Activated naive CD4-positive, alpha-beta T cell treated with anti-CD3 and anti-CD28 coated beads, Interleukin-2, amount 10 ng/mL, durations not matched to agents 7 days and 5 days (primary cell): ENCODE results near the gene CALML3.

ENCODE experiments used
- CTCF ChIA-PET: fragments of 350-600 bp; sonication (Branson Sonifier 250); formaldehyde crosslinking; loops from one replicate; lab custom pipeline; 2021; ENCODE audit warnings: antibody characterized with exemption; lab: Charles Lee
- DNase-seq: peaks from one replicate; pipeline ENCODE4 v3.0.0-alpha.2; 2020
- H3K27ac Mint-ChIP-seq: one replicate; pipeline ENCODE4 v1.8.0; 2021; ENCODE audit warnings: mild to moderate bottlenecking, moderate library complexity, mixed read lengths
- H3K27me3 Mint-ChIP-seq: one replicate; pipeline ENCODE4 v1.8.0; 2021; ENCODE audit warnings: mild to moderate bottlenecking, mixed read lengths
- H3K36me3 Mint-ChIP-seq: one replicate; pipeline ENCODE4 v1.8.0; 2021; ENCODE audit warnings: mixed read lengths
- H3K4me1 Mint-ChIP-seq: one replicate; pipeline ENCODE4 v1.8.0; 2021; ENCODE audit warnings: mixed read lengths
- H3K4me3 Mint-ChIP-seq: one replicate; pipeline ENCODE4 v1.8.0; 2021; ENCODE audit warnings: mild to moderate bottlenecking, moderate library complexity, mixed read lengths
- H3K9me3 Mint-ChIP-seq: one replicate; pipeline ENCODE4 v1.8.0; 2021; ENCODE audit warnings: mixed read lengths

CALML3 gene

DNA sequence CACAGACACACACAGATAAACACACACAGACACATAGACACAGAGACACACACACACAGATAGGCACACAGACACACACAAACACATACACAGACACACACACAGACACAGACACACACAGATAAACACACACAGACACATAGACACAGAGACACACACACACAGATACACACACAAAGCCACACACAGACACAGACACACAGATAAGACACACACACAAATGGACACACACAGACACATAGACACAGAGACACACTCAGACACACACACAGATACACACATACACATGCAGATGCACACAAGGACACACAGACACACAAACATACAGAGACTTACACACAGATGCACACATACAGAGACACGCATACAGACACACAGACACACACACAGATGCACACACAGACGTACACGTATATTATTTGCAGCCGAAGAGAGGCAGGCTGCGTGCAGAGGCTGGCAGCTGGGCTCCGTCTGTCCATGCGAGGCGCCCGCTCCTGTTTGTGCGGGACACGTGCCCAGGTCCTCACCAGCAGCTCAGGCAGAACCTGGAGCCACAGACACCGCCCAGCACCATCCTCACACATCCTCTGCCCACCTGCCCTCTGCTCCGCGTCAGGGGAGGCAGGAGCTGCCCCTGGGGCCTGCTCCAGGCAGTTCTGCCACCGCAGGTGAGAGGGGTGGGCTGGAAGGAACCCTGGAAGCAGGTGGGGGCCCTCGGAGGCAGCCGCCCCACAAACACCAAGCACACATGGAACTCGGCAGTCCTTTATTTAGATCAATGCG lies 26.6 kb upstream of the CALML3 start:
- H3K9me3 Mint-ChIP-seq = no peaks in the 10 kb centered on the region
- CTCF ChIA-PET = no interaction called here
- no peak overlapping the region for H3K27ac Mint-ChIP-seq
- H3K36me3 Mint-ChIP-seq = no peaks in the 10 kb centered on the region
- no peaks in the 10 kb centered on the region for H3K4me1 Mint-ChIP-seq
- no peak for DNase-seq
- no peak overlapping the region for H3K4me3 Mint-ChIP-seq
- peaks cover 20% of the 10 kb centered on the region for H3K27me3 Mint-ChIP-seq

DNA sequence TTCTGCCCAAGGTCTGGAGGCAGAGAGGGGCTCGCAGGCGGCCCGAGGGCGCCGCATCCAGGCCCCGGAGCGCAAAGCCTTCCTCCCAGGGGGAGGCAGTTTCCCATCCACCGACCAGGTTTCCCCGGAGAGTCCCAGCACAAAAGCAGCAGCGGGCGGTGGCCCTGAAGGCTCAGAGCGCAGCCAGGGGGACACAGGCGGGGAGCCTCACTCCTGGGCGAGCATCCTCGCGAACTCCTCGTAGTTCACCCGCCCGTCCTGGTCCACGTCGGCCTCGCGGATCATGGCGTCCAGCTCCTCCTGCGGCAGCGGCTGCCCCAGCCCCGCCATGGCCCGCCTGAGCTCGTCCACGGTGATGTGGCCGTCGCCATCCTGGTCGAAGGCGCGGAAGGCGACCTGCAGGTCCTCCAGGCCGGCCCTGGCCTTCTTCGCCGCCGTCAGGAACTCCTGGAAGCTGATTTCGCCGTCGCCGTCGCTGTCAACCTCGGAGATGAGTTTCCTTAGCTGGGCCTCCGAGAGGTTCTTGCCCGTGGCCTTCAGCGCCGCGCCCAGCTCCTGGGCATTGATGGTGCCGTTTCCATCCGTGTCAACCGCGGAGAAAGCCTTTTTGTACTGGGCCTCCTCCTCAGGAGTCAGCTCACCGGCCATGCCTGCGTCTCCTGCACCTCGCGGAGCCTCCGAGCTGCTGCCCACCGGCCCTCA lies 25.8 kb upstream of the CALML3 start:
- no peak for DNase-seq
- no peak overlapping the region for H3K4me3 Mint-ChIP-seq
- CTCF ChIA-PET = interaction anchor here (1.5 kb wide), 1 partner anchor 124 kb away, joined by 6 read pairs; no protein-coding TSS in a partner anchor
- no peaks in the 10 kb centered on the region for H3K4me1 Mint-ChIP-seq
- peaks cover 28% of the 10 kb centered on the region for H3K27me3 Mint-ChIP-seq
- H3K9me3 Mint-ChIP-seq = no peaks in the 10 kb centered on the region
- no peak overlapping the region for H3K27ac Mint-ChIP-seq
- no peaks in the 10 kb centered on the region for H3K36me3 Mint-ChIP-seq

DNA sequence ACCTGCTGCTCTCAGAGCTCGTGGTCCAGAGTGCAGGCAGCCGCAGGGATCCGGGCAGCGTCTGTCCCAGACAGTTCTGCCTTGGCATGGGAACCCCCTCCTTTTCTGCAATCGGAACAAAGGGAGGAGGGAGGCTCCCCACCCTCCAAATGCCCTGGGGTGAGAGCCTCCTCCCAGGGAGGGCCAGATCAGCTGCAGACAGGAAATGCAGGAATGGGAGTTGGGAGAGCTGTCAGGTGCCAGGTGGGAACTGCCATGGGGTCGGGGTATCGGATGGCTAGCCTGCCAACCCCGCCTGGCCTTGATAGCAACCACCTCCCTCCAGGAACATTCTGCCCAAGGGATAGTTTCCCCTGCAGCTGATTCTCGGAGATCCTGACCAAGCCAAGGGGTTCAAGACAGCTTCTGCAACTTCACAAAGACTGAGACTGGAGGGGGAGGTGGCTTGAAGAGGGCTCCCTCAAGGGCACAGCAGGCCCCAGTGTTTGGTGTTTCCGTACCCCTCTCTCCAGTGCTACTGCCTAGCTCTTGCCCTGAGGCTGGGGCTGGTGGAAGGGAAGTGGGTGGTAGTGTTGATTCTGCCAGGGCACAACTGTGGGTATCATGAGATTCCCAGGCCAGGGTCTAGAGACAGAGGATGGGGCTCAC lies 25.1 kb upstream of the CALML3 start, which contains the start of gene CALML5:
Gene CALML5, minus strand, starts transcription at position 78 of the 648 bp plus-strand sequence. CDS start 132 bp downstream, outside the sequence.
- peaks cover 34% of the 10 kb centered on the region for H3K27me3 Mint-ChIP-seq
- H3K36me3 Mint-ChIP-seq = no peaks in the 10 kb centered on the region
- no peak within 1 kb of the TSS for H3K4me3 Mint-ChIP-seq
- CTCF ChIA-PET = interaction anchor here (1.5 kb wide), 1 partner anchor 123 kb away, joined by 6 read pairs; no protein-coding TSS in a partner anchor
- no peak within 1 kb of the TSS for H3K27ac Mint-ChIP-seq
- no peaks in the 10 kb centered on the region for H3K4me1 Mint-ChIP-seq
- no peak for DNase-seq
- H3K9me3 Mint-ChIP-seq = no peaks in the 10 kb centered on the region

- Mint-ChIP-seq H3K27ac (no peak overlapping the region), H3K36me3 (no peaks in the 10 kb centered on the region), H3K4me1 (no peaks in the 10 kb centered on the region), H3K27me3 (peaks cover 40% of the 10 kb centered on the region), H3K9me3 (no peaks in the 10 kb centered on the region), H3K4me3 (no peak overlapping the region)
- CTCF ChIA-PET = interaction anchor here (0.9 to 1.5 kb wide), 2 partner anchors 67 to 123 kb away, joined by 3 to 6 read pairs; no protein-coding TSS in a partner anchor
- no peak for DNase-seq
Measured at GRCh38 chr10:5500162-5500670, 24.5 kb upstream of the CALML3 start.

GRCh38 chr10:5500910-5501309 lies 23.9 kb upstream of the CALML3 start:
- CTCF ChIA-PET = interaction anchor here (0.9 kb wide), 1 partner anchor 67 kb away, joined by 3 read pairs; no protein-coding TSS in a partner anchor
- Mint-ChIP-seq H3K27ac (no peak overlapping the region), H3K9me3 (no peaks in the 10 kb centered on the region), H3K4me1 (no peaks in the 10 kb centered on the region), H3K36me3 (no peaks in the 10 kb centered on the region), H3K27me3 (peaks cover 40% of the 10 kb centered on the region), H3K4me3 (no peak overlapping the region)
- DNase-seq = no peak

- no peak for DNase-seq
- H3K9me3 Mint-ChIP-seq = no peaks in the 10 kb centered on the region
- no peak overlapping the region for H3K27ac Mint-ChIP-seq
- no peak overlapping the region for H3K4me3 Mint-ChIP-seq
- CTCF ChIA-PET = no interaction called here
- H3K27me3 Mint-ChIP-seq = peaks cover 49% of the 10 kb centered on the region
- no peaks in the 10 kb centered on the region for H3K4me1 Mint-ChIP-seq
- H3K36me3 Mint-ChIP-seq = no peaks in the 10 kb centered on the region
Measured at GRCh38 chr10:5502061-5502521, 22.7 kb upstream of the CALML3 start.

DNA sequence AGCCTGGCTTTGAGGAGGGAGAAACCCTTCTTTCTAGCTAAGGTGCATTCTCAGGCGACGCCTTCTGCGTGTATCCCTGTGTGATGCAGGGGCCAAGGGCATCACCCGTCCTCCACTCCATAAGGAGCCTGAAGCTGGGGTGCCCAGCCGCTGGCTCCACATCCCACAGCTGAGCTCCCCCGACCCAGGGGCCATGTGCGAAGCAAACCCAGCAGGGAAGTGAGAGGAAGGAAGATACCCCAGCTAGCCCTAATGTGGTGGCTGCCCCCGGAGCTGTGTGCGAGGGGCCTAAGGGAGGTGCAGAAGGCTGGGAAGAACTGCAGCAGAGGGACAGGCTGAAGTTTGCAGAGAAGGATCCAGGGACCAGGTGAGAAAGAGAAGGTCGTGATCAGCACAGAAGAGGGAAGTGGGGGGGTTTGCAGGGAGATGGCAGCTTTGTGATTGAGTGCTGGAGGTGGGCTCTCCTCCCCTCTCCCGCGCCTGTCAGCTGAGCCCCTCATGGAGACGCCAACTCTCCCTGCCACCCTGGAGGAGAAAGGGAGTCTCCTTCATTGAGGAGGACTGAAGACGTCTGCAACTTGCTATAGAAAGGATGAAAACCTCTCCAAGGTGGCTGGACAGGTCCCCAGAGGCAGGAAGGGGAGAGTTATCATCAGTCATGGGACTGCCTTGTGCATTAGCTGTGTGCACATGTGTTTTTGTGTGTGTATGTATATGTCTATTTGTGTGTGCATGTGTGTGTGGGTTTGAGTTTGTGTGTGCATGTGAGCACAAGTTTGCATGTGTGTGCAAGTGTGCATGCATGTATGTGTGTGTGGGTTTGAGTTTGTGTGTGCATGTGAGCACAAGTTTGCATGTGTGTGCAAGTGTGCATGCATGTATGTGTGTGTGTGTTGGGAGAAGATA lies 21.9 kb upstream of the CALML3 start:
- CTCF ChIA-PET = no interaction called here
- Mint-ChIP-seq H3K4me1 (no peaks in the 10 kb centered on the region), H3K4me3 (no peak overlapping the region), H3K27me3 (peaks cover 49% of the 10 kb centered on the region), H3K27ac (no peak overlapping the region), H3K9me3 (no peaks in the 10 kb centered on the region), H3K36me3 (no peaks in the 10 kb centered on the region)
- DNase-seq = no peak

DNA sequence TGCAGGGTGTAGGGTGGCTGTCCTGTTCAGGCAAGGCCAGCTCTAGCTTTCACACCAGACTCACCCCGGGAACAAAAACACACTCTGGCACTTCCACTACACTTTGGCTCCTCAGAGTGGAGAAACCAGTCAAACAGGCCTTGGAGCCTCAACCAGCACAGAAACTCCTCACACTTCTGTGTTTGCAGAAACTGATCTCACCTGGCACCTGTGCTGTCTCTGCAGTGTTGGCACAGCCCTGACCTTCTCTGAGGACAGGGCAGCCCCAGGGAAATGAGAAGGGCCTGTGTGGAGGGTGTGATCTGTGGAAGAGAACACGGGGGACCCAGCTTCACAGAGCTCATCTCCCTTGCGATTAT lies 21.3 kb upstream of the CALML3 start:
- Mint-ChIP-seq H3K9me3 (no peaks in the 10 kb centered on the region), H3K27ac (no peak overlapping the region), H3K4me1 (no peaks in the 10 kb centered on the region), H3K27me3 (peaks cover 49% of the 10 kb centered on the region), H3K4me3 (no peak overlapping the region), H3K36me3 (no peaks in the 10 kb centered on the region)
- CTCF ChIA-PET = interaction anchor here (1.0 kb wide), 1 partner anchor 120 kb away, joined by 5 read pairs; no protein-coding TSS in a partner anchor
- DNase-seq = no peak

GRCh38 chr10:5504146-5505072 lies 20.4 kb upstream of the CALML3 start:
- Mint-ChIP-seq H3K36me3 (no peaks in the 10 kb centered on the region), H3K4me1 (no peaks in the 10 kb centered on the region), H3K27me3 (peaks cover 54% of the 10 kb centered on the region), H3K27ac (no peak overlapping the region), H3K9me3 (no peaks in the 10 kb centered on the region), H3K4me3 (no peak overlapping the region)
- DNase-seq = no peak
- CTCF ChIA-PET = interaction anchor here (1.0 kb wide), 1 partner anchor 119 kb away, joined by 5 read pairs; no protein-coding TSS in a partner anchor

GRCh38 chr10:5506246-5506645 lies 18.5 kb upstream of the CALML3 start:
- Mint-ChIP-seq H3K9me3 (no peaks in the 10 kb centered on the region), H3K27ac (no peak overlapping the region), H3K4me3 (no peak overlapping the region), H3K4me1 (no peaks in the 10 kb centered on the region), H3K36me3 (no peaks in the 10 kb centered on the region), H3K27me3 (peaks cover 48% of the 10 kb centered on the region)
- CTCF ChIA-PET = no interaction called here
- no peak for DNase-seq

DNA sequence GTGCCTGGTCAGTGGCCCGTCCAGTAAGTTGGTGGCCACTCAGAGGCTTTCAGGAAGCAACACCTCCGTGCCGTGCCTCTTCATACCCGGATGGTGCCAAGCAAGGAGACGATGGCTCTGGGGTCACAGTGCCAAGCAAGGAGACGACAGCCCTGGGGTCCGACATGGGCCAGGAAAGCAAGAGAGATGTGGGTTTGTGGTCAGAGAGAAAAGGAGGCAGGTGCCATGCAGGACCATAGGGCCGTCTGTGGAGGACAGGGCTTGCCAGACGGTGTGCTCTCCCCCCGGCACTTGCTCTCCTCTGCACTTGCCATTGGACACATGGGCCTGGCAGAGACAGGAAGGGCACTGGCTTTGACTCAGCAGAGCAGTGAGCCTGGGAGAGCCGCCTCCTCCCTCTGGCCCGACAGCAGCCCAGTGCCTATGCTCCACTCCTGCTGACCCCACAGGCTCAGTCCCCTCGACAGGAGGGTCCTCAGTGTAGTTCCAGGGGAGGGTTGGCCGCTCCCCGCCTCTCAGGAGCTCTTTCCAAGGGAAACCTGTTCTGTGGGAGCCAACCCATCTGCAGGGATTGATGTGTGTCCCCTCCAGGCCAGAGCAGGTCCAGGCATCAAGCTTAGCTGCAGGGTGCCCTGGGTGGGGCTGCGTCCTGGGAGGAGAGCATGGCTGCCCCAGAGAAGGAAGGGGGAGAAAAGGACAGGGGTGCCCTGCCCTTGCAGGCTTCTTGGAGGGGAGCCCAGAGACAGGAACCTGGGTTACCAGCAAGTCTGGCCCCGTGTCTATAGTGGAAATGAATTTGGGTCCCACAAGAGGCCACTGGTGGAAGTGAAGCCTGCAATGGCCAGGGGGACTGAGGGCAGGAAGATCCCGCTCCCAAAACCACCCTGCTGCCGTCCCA lies 17.8 kb upstream of the CALML3 start:
- Mint-ChIP-seq H3K27ac (peak overlapping the region; percentile 19), H3K4me3 (no peak overlapping the region)
- CTCF ChIA-PET = no interaction called here

GRCh38 chr10:5507649-5508131 lies 17.1 kb upstream of the CALML3 start:
- Mint-ChIP-seq H3K27me3 (peaks cover 53% of the 10 kb centered on the region), H3K4me1 (no peaks in the 10 kb centered on the region), H3K4me3 (no peak overlapping the region), H3K36me3 (no peaks in the 10 kb centered on the region), H3K27ac (no peak overlapping the region), H3K9me3 (no peaks in the 10 kb centered on the region)
- CTCF ChIA-PET = no interaction called here
- DNase-seq = no peak

More for the DNA sequence above, 17.8 kb upstream of the CALML3 start:
- no peaks in the 10 kb centered on the region for H3K36me3 Mint-ChIP-seq
- no peaks in the 10 kb centered on the region for H3K9me3 Mint-ChIP-seq
- DNase-seq = no peak
- peaks cover 55% of the 10 kb centered on the region for H3K27me3 Mint-ChIP-seq
- no peaks in the 10 kb centered on the region for H3K4me1 Mint-ChIP-seq
